WTC11 (cell line): ENCODE results near the gene B4GALNT3. TPM values are rescaled to one million over a fixed set of nuclear protein-coding genes. Genes with fewer than 3 reads are reported as not detected.

Experiments
- ATAC-seq: fragments of 200-7000 bp; cut with Tn5 transposase; 2 replicates; pipeline ENCODE4 v1.10.0; 2021; ENCODE audit warnings: mild to moderate bottlenecking, moderate library complexity
- CTCF ChIA-PET: fragments of 300-600 bp; sonication (Branson Sonifier 250); formaldehyde crosslinking; loops from one replicate; lab custom pipeline; 2021; ENCODE audit warnings: antibody characterized with exemption; lab: Charles Lee
- POLR2A ChIA-PET: fragments of 350-600 bp; sonication (Branson Sonifier 250); formaldehyde crosslinking; loops from one replicate; lab custom pipeline; 2021; ENCODE audit warnings: antibody characterized with exemption; lab: Charles Lee
- DNase-seq: peaks from one replicate; pipeline ENCODE4 v3.0.0; 2021; ENCODE audit warnings: low spot score
- H3K27ac Mint-ChIP-seq: 2 replicates; pipeline ENCODE4 v1.8.0; 2021; ENCODE audit warnings: mixed read lengths
- H3K27me3 Mint-ChIP-seq: 2 replicates; pipeline ENCODE4 v1.8.0; 2021; ENCODE audit warnings: low read depth, mild to moderate bottlenecking, moderate library complexity, mixed read lengths
- H3K36me3 Mint-ChIP-seq: 2 replicates; pipeline ENCODE4 v1.8.0; 2021; ENCODE audit warnings: mixed read lengths
- H3K4me1 Mint-ChIP-seq: 2 replicates; pipeline ENCODE4 v1.8.0; 2022; ENCODE audit warnings: mixed read lengths
- H3K4me3 Mint-ChIP-seq: 2 replicates; pipeline ENCODE4 v1.8.0; 2021; ENCODE audit warnings: mild to moderate bottlenecking, moderate library complexity, mixed read lengths
- H3K9me3 Mint-ChIP-seq: 2 replicates; pipeline ENCODE4 v1.8.0; 2021; ENCODE audit warnings: mixed read lengths
- ATF2 ChIP-seq: sonication (generic); formaldehyde crosslinking; IDR thresholded peaks from 2 replicates; pipeline ENCODE4 v1.8.1; 2022; ENCODE audit warnings: low read depth, missing genetic modification reagents, borderline replicate concordance
- CBFB ChIP-seq: sonication (generic); formaldehyde crosslinking; IDR thresholded peaks from 2 replicates; pipeline ENCODE4 v1.8.1; 2022; ENCODE audit warnings: mild to moderate bottlenecking, low read depth, missing genetic modification reagents
- CREB1 ChIP-seq: sonication (generic); formaldehyde crosslinking; IDR thresholded peaks from 2 replicates; pipeline ENCODE4 v1.8.0; 2023; ENCODE audit warnings: mild to moderate bottlenecking, missing genetic modification reagents
- E2F1 ChIP-seq: sonication (generic); formaldehyde crosslinking; IDR thresholded peaks from 2 replicates; pipeline ENCODE4 v1.8.0; 2022; ENCODE audit warnings: mild to moderate bottlenecking, missing genetic modification reagents
- E2F4 ChIP-seq: sonication (generic); formaldehyde crosslinking; IDR thresholded peaks from 2 replicates; pipeline ENCODE4 v1.8.1; 2022; ENCODE audit warnings: low read depth, mild to moderate bottlenecking, moderate library complexity, missing genetic modification reagents, borderline replicate concordance
- E2F5 ChIP-seq: sonication (generic); formaldehyde crosslinking; IDR thresholded peaks from 2 replicates; pipeline ENCODE4 v1.8.1; 2022; ENCODE audit warnings: mild to moderate bottlenecking, moderate library complexity, missing genetic modification reagents
- ESRRA ChIP-seq: sonication (generic); formaldehyde crosslinking; IDR thresholded peaks from 2 replicates; pipeline ENCODE4 v1.8.1; 2022; ENCODE audit warnings: mild to moderate bottlenecking, missing genetic modification reagents, borderline replicate concordance
- FOXP1 ChIP-seq: sonication (generic); formaldehyde crosslinking; IDR thresholded peaks from 2 replicates; pipeline ENCODE4 v1.8.0; 2022; ENCODE audit warnings: missing genetic modification reagents, mild to moderate bottlenecking, moderate library complexity, borderline replicate concordance
- GABPB1 ChIP-seq: sonication (generic); formaldehyde crosslinking; IDR thresholded peaks from 2 replicates; pipeline ENCODE4 v1.8.1; 2023; ENCODE audit warnings: mild to moderate bottlenecking, missing genetic modification reagents
- GTF2I ChIP-seq: fragments of 250-450 bp; sonication (Bioruptor Pico); conservative IDR thresholded peaks from 2 replicates; pipeline ENCODE4 v1.4.0; 2021; ENCODE audit warnings: mild to moderate bottlenecking
- MAX ChIP-seq: sonication (generic); formaldehyde crosslinking; IDR thresholded peaks from 2 replicates; pipeline ENCODE4 v1.8.0; 2022; ENCODE audit warnings: mild to moderate bottlenecking, missing genetic modification reagents
- NFYB ChIP-seq: sonication (generic); formaldehyde crosslinking; conservative IDR thresholded peaks from 2 replicates; pipeline ENCODE4 v1.8.0; 2022; ENCODE audit warnings: low read depth, missing genetic modification reagents
- PRRX2 ChIP-seq: fragments of 250-450 bp; sonication (Bioruptor Pico); IDR thresholded peaks from 2 replicates; pipeline ENCODE4 v1.8.0; 2021; ENCODE audit warnings: mild to moderate bottlenecking
- SMAD3 ChIP-seq: sonication (generic); formaldehyde crosslinking; IDR thresholded peaks from 2 replicates; pipeline ENCODE4 v1.8.0; 2022; ENCODE audit warnings: missing genetic modification reagents, mild to moderate bottlenecking, borderline replicate concordance
- SMAD4 ChIP-seq: sonication (generic); formaldehyde crosslinking; IDR thresholded peaks from 2 replicates; pipeline ENCODE4 v1.8.0; 2022; ENCODE audit warnings: mild to moderate bottlenecking, missing genetic modification reagents
- ZBTB21 ChIP-seq: sonication (generic); formaldehyde crosslinking; IDR thresholded peaks from 2 replicates; pipeline ENCODE4 v1.8.1; 2023; ENCODE audit warnings: mild to moderate bottlenecking, missing genetic modification reagents, borderline replicate concordance
- ZNF396 ChIP-seq: fragments of 250-450 bp; sonication (Bioruptor Pico); IDR thresholded peaks from 2 replicates; pipeline ENCODE4 v1.8.0; 2021; ENCODE audit warnings: mild to moderate bottlenecking, moderate library complexity, borderline replicate concordance
- ZNF532 ChIP-seq: fragments of 250-450 bp; sonication (Bioruptor Pico); IDR thresholded peaks from 2 replicates; pipeline ENCODE4 v1.9.0; 2021; ENCODE audit warnings: mild to moderate bottlenecking, borderline replicate concordance
- total RNA-seq: library from RNA; stranded (reverse); gene quantifications from 3 replicates; pipeline ENCODE4 v1.2.3, GENCODE V29; 2021

B4GALNT3 gene
- total RNA-seq, 1 experiment from 2014 or later = 19.0 TPM

GRCh38 chr12:570921-571794 lies 111.4 kb downstream of the B4GALNT3 start (continued):
- TF ChIP-seq ZBTB21 (CRISPR knock-in tag) = 0 out of 2 replicates have a peak, but pooled peaks have one; percentile 34

GRCh38 chr12:571795-572531 lies 112.2 kb downstream of the B4GALNT3 start:
- DNase-seq (no peak), ATAC-seq (no peak)
- peaks cover 25% of the 10 kb centered on the region for H3K27me3 Mint-ChIP-seq
- H3K4me1 Mint-ChIP-seq = peaks cover 13% of the 10 kb centered on the region
- ChIA-PET CTCF (interaction anchor here (0.6 to 2.0 kb wide), 4 partner anchors 24 to 525 kb away, joined by 3 to 9 read pairs (median 3); no protein-coding TSS in a partner anchor), POLR2A (no interaction called here)
- peaks cover 8% of the 10 kb centered on the region for H3K9me3 Mint-ChIP-seq
- H3K4me3 Mint-ChIP-seq = peak overlapping the region; percentile 79; the same call in 1 of the 2 replicates
- H3K27ac Mint-ChIP-seq = no peak overlapping the region
- peaks cover 2% of the 10 kb centered on the region; the same call in 1 of the 2 replicates for H3K36me3 Mint-ChIP-seq
- no peak for TF ChIP-seq FOXP1 (CRISPR knock-in tag)
- TF ChIP-seq ZNF532 (CRISPR knock-in tag) = no peak
- TF ChIP-seq PRRX2 (CRISPR knock-in tag) = no peak
- no peak for TF ChIP-seq GTF2I (CRISPR knock-in tag)
- TF ChIP-seq E2F5 = no peak
- no peak for TF ChIP-seq GABPB1 (CRISPR knock-in tag)

- Mint-ChIP-seq H3K27ac (no peak overlapping the region), H3K4me1 (peaks cover 13% of the 10 kb centered on the region), H3K36me3 (peaks cover 2% of the 10 kb centered on the region; the same call in 1 of the 2 replicates), H3K27me3 (peaks cover 27% of the 10 kb centered on the region), H3K9me3 (peaks cover 8% of the 10 kb centered on the region), H3K4me3 (no peak overlapping the region)
- ChIA-PET POLR2A (no interaction called here), CTCF (interaction anchor here (0.9 to 1.2 kb wide), 2 partner anchors 148 to 178 kb away, joined by 3 read pairs; no protein-coding TSS in a partner anchor)
- TF ChIP-seq SMAD4 (no peak), NFYB (CRISPR knock-in tag) (no peak), CREB1 (no peak), MAX (CRISPR knock-in tag) (no peak), ZNF396 (CRISPR knock-in tag) (no peak), ATF2 (CRISPR knock-in tag) (no peak), E2F4 (CRISPR knock-in tag) (no peak), SMAD3 (CRISPR knock-in tag) (no peak), ESRRA (CRISPR knock-in tag) (no peak), CBFB (CRISPR knock-in tag) (no peak), E2F1 (CRISPR knock-in tag) (no peak)
- ATAC-seq = no peak
- no peak for DNase-seq
Observed at GRCh38 chr12:572532-572899, 112.8 kb downstream of the B4GALNT3 start.
